Amniotic stem cell (primary cell): ENCODE measurements around the gene MYO3A.

Experiments
- DNase-seq: peaks from one replicate; lab custom pipeline; 2025; lab: John Stamatoyannopoulos, UW

Gene MYO3A

GRCh38 chr10:25933653-25934608 lies at the start of gene MYO3A:
Gene MYO3A, plus strand, starts transcription at chr10:25934229. Its CDS starts 17,882 bp downstream, at chr10:25952111.
- no peak for DNase-seq

DNA sequence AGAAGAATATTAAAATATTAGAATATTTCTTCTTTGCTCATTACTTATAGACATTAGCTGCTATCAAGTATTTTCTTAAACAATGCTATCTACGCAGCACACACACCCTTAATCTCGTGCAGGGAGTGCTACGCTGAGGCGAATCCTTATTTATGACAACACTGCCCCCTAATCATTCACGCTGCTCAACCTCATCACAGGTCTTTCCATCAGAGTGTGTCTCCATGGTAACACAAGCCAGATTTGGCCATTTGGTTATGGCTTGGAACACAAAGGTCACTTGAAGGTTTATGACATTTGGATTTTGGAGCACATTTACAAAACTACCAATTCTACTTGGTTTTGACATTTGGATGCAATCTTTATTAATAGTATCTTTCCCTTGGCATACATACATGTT lies 45.4 kb upstream of the MYO3A start:
- no peak for DNase-seq

DNA sequence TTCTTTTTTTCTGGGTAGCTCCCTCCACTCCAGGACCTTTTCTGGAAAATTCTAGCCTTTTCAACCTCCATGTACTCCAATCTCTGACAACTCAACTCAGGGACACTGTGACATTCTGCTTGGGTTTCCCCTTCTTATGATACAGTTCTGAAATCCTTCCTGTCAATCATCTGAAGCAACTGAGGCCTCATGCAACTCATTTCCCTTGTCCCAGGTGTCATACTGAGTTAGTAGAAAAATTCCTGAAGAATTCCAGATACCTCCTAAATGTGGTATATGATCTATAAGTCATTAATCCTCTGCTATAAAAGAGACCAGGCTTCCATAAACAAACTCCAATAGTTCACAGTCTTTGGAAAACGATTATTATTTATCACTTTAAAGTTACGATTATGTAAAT lies 43.0 kb upstream of the MYO3A start:
- DNase-seq = no peak

DNA sequence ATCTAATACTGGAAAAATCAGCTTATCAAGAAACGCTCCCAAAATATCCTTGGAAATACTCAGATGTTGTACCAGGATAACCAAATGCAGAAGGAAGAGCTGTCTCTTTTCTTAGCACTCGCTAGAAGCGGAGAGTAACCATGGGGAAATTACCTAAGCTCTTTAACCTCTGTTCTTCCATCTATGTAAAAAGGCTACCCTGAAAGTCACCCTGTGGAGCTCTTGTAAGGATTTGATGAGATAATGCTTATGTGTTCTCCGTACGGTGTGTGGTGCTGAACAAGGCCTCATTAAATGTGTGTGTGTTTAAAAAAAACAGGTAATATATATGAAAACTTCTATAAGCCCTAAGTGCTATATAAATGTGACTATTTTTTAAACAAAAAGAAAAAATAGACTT lies 38.2 kb upstream of the MYO3A start:
- no peak for DNase-seq

DNA sequence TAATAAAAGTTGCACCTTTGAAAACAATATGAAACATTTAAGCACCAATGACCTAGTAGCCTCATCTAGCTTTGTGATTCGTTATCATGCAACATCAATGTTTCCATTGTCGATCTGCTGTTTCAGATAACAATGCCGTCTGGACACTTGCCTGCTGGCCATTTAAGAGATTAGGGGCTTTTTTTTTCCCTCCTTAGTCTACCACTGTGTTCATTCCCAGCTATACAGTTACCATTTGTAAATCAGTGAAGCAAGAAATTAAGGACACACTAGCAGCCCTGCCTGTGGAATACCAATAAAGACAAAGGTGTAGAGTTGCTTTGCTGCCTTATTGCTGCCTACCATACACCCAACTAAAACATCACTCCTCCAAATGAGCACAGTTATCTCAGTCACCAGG lies 37.6 kb upstream of the MYO3A start:
- no peak for DNase-seq

- no peak for DNase-seq
Observed at GRCh38 chr10:25899304-25899703, 34.7 kb upstream of the MYO3A start.

DNA sequence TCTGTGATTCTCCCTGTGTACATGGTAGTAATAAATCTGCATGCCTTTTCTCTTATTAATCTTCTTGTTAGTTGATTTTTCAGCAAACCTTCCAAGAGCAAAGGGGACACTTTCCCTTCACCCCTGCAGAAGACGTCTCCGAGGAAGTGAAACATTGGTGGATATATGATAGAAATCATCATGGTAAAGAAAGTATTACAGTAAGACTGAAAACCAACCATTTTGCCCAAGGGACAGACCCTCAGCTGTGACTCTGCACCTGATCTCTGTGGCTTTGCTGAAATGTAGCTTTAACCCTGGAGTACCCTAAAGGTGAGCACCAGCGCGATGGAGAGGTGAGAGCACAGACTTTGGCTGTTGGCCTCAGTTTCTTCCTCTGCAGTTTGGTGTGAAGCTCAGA lies 32.8 kb upstream of the MYO3A start:
- no peak for DNase-seq

GRCh38 chr10:25902002-25902401 lies 32.0 kb upstream of the MYO3A start:
- DNase-seq = no peak

GRCh38 chr10:25907261-25907660 lies 26.8 kb upstream of the MYO3A start:
- DNase-seq = no peak

- no peak for DNase-seq
Observed at GRCh38 chr10:25912866-25913265, 21.2 kb upstream of the MYO3A start.

- DNase-seq = no peak
Observed at GRCh38 chr10:25914776-25915175, 19.3 kb upstream of the MYO3A start.

DNA sequence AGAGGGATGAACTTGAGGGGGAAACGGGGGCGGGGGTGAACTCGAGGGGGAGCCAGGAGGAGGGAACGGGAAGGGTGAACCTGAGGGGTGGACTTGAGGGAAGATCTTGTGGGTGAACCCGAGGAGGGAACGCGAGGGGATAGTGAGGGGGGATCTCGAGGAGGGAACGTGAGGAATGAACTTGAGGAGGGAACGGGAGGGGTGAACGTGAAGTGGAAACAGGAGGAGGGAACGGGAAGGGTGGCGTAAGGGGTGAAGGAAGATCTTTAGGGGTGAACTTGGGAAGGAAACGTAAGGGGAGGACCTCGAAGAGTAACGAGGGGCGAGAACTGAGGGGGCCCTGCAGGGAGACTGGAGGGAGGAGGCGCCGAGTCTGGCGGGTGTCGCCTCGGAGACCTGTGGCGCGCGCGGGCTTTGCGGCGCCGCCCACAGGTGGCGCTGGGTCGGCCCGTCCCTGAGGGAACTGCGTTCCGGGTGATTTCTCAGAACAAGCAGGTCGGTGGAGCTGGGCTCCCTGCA lies 651 bp downstream of the MYO3A start:
- DNase-seq = no peak

DNA sequence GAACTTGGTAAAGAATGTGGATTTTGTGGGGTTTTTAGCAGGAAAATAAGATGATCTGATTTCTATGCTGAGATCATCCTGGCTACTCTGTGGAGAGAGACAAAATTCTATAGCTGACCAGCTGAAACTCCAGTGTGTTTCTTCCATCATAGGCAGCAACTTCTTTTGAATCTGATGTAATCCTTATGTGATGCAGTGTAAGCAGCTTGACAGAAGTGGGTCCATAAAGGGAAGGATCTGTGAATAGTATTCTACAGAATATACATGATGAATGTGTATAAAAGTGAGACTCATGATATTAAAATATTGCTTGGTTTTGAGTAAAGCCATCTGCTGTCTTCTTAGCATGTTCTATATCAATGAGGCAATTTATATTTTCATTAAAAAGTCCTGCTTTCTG lies 4.4 kb downstream of the MYO3A start:
- DNase-seq = no peak

DNA sequence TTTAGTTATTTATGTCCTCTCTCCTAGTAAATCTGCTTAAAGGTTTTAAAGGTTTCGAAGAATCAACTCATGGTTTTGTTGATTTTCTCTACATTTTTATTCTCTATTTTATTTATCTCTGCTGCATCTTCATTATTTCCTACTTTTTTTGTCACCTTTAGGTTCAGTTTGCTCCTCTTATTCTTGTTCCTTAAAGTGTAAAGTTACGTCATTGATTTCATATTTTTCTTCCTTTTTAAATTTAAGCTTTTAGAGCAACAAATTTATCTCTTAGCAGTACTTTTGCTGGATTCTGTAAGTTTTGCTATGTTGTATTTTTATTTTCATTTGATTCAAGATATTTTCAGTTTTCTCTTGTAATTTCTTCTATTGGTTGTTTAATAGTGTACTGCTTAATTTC lies 10.7 kb downstream of the MYO3A start:
- no peak for DNase-seq

- no peak for DNase-seq
Observed at GRCh38 chr10:25952857-25953256, 18.8 kb downstream of the MYO3A start.

DNA sequence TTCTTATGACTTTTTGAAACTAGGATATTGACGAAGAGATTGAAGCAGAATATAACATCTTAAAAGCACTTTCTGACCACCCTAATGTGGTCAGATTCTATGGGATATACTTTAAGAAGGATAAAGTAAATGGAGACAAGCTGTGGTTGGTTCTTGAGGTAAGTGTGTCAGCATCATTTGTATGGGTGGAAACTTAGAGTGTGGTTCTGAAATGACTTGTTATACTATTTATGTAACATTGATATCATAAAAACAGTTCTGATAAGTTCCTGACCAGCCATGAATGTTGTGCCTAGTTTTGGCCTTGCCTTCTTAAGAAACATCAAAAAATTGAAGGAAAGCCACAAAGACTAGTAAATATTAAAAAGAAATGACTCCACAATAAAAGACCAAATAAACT lies 20.8 kb downstream of the MYO3A start:
- no peak for DNase-seq

GRCh38 chr10:25959540-25960232 lies 25.7 kb downstream of the MYO3A start:
- DNase-seq = no peak

GRCh38 chr10:25965584-25965983 lies 31.6 kb downstream of the MYO3A start:
- DNase-seq = no peak

- no peak for DNase-seq
Observed at GRCh38 chr10:25966844-25967243, 32.8 kb downstream of the MYO3A start.

GRCh38 chr10:25972631-25973030 lies 38.6 kb downstream of the MYO3A start:
- DNase-seq = no peak

DNA sequence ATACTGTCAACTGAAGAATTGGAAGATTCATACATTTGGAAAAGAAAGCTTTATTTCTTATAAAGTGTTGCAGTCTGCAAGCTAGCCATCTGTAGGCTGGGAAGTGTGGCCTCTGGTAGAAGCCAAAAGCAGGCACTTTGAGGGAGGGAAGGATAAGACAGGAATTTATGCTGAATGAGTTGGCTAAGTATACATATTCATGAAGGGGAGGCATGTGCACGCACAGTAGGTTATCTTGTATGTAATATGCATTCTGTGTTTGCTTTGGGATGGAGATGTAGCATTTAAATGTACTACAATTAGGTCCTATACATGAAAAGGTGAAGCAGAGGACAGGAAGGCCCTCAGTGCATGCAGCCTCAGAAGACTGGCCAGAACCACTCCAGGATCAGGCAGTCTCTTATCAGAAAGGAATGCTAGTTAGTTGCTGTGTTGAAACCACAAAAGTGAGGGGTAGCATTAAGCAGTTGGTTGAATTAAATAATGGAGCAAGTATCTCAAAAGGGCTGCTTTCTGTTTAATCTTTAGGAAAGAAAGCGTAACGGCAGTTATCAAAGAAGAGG lies 40.9 kb downstream of the MYO3A start:
- no peak for DNase-seq

- no peak for DNase-seq
Observed at GRCh38 chr10:25978771-25979170, 44.7 kb downstream of the MYO3A start.

- no peak for DNase-seq
Observed at GRCh38 chr10:25982107-25982506, 48.1 kb downstream of the MYO3A start.
